NCI-H446 (cell line): ENCODE data around the gene GGPS1.
A peak's percentile ranks its signal among the peaks of the same experiment; 100 is the strongest.
"Not testable (repeated sequence)": the region's sequence is repeated elsewhere in the genome, so short reads cannot be mapped to it uniquely, and the experiment has no call there.

Experiments
- DNase-seq, 2 experiments: peaks; one replicate each; lab custom pipeline; 2025; lab: John Stamatoyannopoulos, UW

Gene GGPS1

GRCh38 chr1:235339746-235340145 is 11.4 kb downstream of the GGPS1 start:
- DNase-seq: no peak

- no peak for DNase-seq
Observed at GRCh38 chr1:235341334-235341733, 13.0 kb downstream of the GGPS1 start.

- DNase-seq: no peak
Observed at GRCh38 chr1:235342039-235342438, 13.7 kb downstream of the GGPS1 start.

DNA sequence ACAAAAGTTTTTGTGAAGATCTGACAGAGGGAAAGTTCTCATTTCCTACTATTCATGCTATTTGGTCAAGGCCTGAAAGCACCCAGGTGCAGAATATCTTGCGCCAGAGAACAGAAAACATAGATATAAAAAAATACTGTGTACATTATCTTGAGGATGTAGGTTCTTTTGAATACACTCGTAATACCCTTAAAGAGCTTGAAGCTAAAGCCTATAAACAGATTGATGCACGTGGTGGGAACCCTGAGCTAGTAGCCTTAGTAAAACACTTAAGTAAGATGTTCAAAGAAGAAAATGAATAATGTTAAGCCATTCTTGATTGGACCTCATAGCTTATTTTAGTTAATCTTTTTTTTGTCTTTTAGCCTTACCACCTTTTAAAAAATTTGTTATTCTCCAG is 14.1 kb downstream of the GGPS1 start:
- DNase-seq: no peak

- DNase-seq: no peak
Observed at GRCh38 chr1:235343726-235344125, 15.4 kb downstream of the GGPS1 start.

DNA sequence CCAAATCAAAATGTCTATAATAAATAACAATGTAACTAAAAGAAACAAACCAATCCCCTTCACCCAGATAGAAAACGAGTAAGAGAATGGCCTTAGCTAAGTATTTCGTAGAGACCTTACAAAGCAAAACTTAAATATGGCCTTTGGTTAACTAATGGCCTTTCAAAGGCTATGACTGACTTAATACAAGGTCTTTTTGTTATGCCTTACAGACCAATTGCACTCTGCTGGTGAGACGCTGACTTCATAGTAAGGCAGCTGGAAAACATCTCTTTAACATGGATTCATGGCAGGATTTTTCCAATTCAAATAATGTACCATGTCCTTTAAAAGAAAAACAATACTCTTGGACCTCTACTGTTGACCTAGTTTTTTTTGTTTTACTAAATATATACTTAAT is 23.1 kb downstream of the GGPS1 start:
- no peak for DNase-seq

- DNase-seq: no peak
Observed at GRCh38 chr1:235351898-235352297, 23.5 kb downstream of the GGPS1 start.

- no peak for DNase-seq
Observed at GRCh38 chr1:235357485-235358373, 29.4 kb downstream of the GGPS1 start.

- DNase-seq: no peak
Observed at GRCh38 chr1:235358899-235359298, 30.5 kb downstream of the GGPS1 start.

- DNase-seq: not testable (repeated sequence)
Observed at GRCh38 chr1:235364189-235364588, 35.8 kb downstream of the GGPS1 start.

- no peak for DNase-seq
Observed at GRCh38 chr1:235366286-235366685, 37.9 kb downstream of the GGPS1 start.

- peak; percentile 88 to 98 for DNase-seq
Observed at GRCh38 chr1:235367000-235367908, 38.9 kb downstream of the GGPS1 start, which contains the start of gene TBCE. TSS of gene TBCE (plus strand) at chr1:235367427. CDS start at chr1:235380050, 12,623 bp downstream.

DNA sequence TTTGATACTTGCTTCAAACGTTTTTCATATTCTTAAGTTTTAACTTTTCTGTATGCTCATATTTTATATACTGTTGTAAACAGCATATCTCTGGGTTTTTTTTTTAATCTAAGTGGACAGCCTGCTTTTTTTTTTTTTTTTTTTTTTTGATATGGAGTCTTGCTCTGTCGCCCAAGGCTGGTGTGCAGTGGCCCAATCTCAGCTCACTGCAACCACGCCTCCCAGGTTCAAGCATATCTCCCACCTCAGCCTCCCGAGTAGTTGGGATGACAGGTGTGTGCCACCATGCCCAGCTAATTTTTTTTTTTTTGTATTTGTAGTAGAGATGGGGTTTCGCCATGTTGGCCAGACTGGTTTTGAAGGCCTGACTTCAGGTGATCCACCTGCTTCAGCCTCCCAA is 40.1 kb downstream of the GGPS1 start:
- no peak for DNase-seq

- DNase-seq: no peak
Observed at GRCh38 chr1:235369802-235370201, 41.4 kb downstream of the GGPS1 start.

DNA sequence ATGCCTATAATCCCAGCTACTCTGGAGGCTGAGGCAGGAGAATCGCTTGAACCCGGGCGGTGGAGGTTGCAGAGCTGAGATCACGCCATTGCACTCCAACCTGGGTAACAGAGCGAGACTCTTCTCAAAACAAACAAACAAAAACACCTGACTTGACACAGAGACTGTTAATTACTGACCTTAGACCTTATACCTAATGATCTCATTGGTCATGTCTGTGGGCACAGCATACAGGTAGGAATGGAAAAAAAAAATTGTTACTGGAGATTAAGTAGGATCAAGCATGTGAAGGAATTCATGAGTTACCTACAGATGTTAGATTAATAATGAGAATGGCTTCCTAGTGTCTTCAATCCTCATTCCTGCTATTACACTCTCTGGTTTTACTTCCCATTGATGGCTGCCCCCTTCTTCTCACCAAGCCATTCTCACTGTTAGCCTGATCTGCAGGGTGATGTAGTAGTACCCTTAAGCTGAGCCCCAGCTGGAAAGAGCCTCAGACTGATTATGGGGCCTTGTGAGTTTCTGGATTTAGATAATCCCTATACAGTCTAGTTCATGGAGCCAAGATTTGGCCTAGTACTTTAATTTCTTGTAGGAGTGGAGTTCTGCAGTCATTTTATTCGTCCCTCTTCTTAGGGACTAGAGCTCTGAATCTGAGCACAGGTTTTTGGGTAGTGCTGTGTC is 47.7 kb downstream of the GGPS1 start:
- DNase-seq: no peak

DNA sequence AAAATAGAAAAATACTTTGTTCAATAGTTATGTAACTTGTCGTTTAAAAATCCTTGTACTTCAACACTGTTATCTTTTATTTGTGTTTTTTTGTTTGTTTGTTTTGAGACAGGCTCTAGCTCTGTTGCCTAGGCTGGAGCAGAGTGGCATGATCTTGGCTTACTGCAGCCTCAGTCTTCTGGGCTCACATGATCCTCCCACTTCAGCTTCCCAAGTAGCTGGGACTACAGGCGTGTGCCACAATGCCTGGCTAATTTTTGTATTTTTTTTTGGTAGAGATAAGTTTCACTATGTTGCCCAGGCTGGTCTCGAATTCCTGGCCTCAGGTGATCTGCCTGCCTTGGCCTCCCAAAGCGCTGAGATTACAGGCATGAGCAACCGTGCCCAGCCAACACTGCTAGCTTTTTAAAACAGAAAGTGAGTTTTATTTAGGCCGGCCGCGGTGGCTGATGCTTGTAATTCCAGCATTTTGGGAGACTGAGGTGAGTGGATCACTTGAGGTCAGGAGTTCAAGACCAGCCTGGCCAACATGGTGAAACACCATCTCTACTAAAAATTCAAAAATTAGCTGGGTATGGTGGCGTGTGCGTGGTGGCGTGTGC is 49.9 kb downstream of the GGPS1 start:
- DNase-seq: not testable (repeated sequence)

DNA sequence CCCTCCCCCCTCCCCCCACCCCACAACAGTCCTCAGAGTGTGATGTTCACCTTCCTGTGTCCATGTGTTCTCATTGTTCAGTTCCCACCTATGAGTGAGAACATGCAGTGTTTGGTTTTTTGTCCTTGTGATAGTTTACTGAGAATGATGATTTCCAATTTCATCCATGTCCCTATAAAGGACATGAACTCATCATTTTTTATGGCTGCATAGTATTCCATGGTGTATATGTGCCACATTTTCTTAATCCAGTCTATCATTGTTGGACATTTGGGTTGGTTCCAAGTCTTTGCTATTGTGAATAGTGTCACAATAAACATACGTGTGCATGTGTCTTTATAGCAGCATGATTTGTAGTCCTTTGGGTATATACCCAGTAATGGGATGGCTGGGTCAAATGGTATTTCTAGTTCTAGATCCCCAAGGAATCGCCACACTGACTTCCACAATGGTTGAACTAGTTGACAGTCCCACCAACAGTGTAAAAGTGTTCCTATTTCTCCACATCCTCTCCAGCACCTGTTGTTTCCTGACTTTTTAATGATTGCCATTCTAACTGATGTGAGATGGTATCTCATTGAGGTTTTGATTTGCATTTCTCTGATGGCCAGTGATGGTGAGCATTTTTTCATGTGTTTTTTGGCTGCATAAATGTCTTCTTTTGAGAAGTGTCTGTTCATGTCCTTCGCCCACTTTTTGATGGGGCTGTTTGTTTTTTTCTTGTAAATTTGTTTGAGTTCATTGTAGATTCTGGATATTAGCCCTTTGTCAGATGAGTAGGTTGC is 53.8 kb downstream of the GGPS1 start:
- not testable (repeated sequence) for DNase-seq

- DNase-seq: not testable (repeated sequence)
Observed at GRCh38 chr1:235385633-235386032, 57.3 kb downstream of the GGPS1 start.

DNA sequence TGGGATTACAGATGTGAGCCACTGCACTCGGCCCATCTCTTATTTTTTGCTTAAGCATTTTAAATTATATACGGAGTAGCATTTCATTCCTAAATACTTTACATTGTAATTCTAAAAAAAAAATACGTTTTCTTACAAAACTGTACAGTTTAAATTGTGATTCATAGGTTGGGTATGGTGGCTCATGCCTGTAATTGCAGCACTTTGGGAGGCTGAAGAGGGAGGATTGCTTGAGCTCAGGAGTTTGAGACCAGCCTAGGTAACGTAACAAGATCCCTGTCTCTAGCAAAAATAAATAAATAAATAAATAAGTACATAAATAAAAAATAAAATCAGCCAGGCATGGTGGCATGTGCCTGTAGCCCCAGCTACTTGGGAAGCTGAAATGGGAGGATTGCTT is 63.5 kb downstream of the GGPS1 start:
- DNase-seq: no peak
